Measurements from ENCODE around the gene YWHAH.

DNA sequence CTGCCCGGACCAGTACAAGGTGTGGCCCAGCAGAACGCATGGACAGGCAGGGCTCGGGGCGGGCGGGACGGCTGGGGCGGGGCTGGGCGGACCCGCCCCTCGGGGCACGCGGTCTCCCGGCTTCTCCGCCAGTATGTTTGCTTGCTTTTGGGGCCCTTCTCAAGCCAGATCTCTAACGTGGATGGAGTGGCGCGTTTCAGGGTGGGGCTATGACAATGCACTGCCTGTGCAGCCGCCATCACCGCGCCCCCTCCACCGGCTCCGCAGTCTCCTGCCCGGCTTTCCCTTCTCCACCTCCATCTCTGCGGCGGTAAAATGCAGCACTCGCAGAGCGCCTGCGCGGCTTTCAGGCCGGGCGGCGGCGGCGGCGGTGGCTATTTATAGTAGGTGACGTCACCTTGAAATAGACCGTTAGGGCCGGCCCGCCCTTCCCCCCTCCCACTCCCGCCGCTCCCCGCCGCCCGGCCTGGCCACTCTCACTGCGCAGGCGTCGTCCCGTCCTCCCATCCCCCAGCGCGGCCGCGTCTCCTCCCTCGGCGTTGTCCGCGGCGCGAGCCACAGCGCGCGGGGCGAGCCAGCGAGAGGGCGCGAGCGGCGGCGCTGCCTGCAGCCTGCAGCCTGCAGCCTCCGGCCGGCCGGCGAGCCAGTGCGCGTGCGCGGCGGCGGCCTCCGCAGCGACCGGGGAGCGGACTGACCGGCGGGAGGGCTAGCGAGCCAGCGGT is at the start of gene YWHAH:
- TF ChIP-seq CTCF (IDR thresholded peaks at IDR 0.05; ENCODE audit: insufficient read depth, low read length, poor library complexity, severe bottlenecking) (no peak), EZH2phosphoT487 (conservative IDR thresholded peaks at IDR 0.05; ENCODE audit: low read length) (no peak)
